Measurements from ENCODE around the gene ABCG2. TPM values are rescaled to one million over a fixed set of nuclear protein-coding genes. Genes with fewer than 3 reads are reported as not detected.

The ABCG2 gene
- total and polyA plus RNA-seq, 2 of the 8 experiments (the other 6 are each of a cell fraction or from before 2014, with no cell fraction given): 2.4 to 4.6 TPM

- Histone ChIP-seq H3K18ac (ENCODE audit: extremely low read depth, low read length) (no peak overlapping the region), H2BK5ac (ENCODE audit: low read depth, low read length) (no peak overlapping the region), H4K20me1 (replicated peaks in 1 of 2; ENCODE audit: control insufficient read depth in 1 of 2, insufficient read depth in 2 of 2, low read length in 2 of 2) (no peaks in the 10 kb centered on the region), H3K4me1 (replicated peaks in 1 of 4; ENCODE audit: control insufficient read depth in 3 of 4, insufficient read depth in 4 of 4, low read length in 3 of 4) (no peaks in the 10 kb centered on the region), H4K5ac (ENCODE audit: insufficient read length, low read depth, low read length) (no peak overlapping the region), H3K23ac (ENCODE audit: insufficient read length) (no peak overlapping the region), H3K9me3 (ENCODE audit: insufficient read depth in 2 of 2, low read depth in 1 of 2, low read length in 1 of 2) (no peaks in the 10 kb centered on the region), H2BK15ac (ENCODE audit: low read length) (no peak overlapping the region), H2AFZ (ENCODE audit: low read length) (no peak overlapping the region), H4K91ac (replicated peaks; ENCODE audit: insufficient read length, low read length) (no peak overlapping the region), H3K27me3 (replicated peaks in 1 of 4; ENCODE audit: control insufficient read depth in 3 of 4, extremely low read depth in 1 of 4, insufficient read depth in 3 of 4, low read length in 3 of 4) (peaks cover 0 to 1% (median 0%) of the 10 kb centered on the region in 4 experiments; a peak in 1 of 7 replicates), H3K79me1 (ENCODE audit: low read depth, low read length) (no peaks in the 10 kb centered on the region), H2BK12ac (ENCODE audit: low read depth, low read length) (no peak overlapping the region), H3K23me2 (ENCODE audit: low read depth, low read length) (no peaks in the 10 kb centered on the region), H3K4ac (replicated peaks; ENCODE audit: insufficient read length, low read depth, low read length) (no peak overlapping the region), H2BK120ac (replicated peaks; ENCODE audit: low read depth, low read length) (no peak overlapping the region), H3K14ac (ENCODE audit: insufficient read length) (no peak overlapping the region), H3K56ac (replicated peaks; ENCODE audit: insufficient read length, low read depth, low read length) (no peak overlapping the region), H3K27ac (ENCODE audit: low read depth, low read length) (no peak overlapping the region), H3K36me3 (ENCODE audit: control insufficient read depth in 2 of 4, insufficient read depth in 4 of 4, low read length in 3 of 4) (no peaks in the 10 kb centered on the region), H2AK5ac (ENCODE audit: low read depth, low read length) (no peak overlapping the region), H4K8ac (ENCODE audit: extremely low read depth, insufficient read depth, low read length) (no peak overlapping the region), H2BK20ac (ENCODE audit: low read length) (no peak overlapping the region), H3K4me3 (ENCODE audit: extremely low read depth in 1 of 4, insufficient read depth in 2 of 4, low read depth in 3 of 4, low read length in 4 of 4) (no peak overlapping the region), H3K9ac (replicated peaks in 1 of 4; ENCODE audit: extremely low read depth in 1 of 4, low read depth in 3 of 4, low read length in 3 of 4) (no peak overlapping the region), H3K4me2 (ENCODE audit: insufficient read depth in 1 of 2, low read depth in 2 of 2, low read length in 2 of 2) (no peak overlapping the region), H3K79me2 (ENCODE audit: control insufficient read depth in 1 of 2, insufficient read depth in 2 of 2, low read length in 2 of 2) (no peaks in the 10 kb centered on the region)
- 89% methylated on average over 4 of the region's 4 CpGs; no CpG with 5 or more reads in 1 of the 2 experiments for WGBS, 2 experiments (ENCODE audit: extremely low coverage in 1 of 2, insufficient coverage in 1 of 2, insufficient read length in 1 of 2, insufficient replicate concordance in 2 of 2, low coverage in 1 of 2, low lambda C conversion rate in 2 of 2, missing lambda C conversion rate in 1 of 2)
- ChIA-PET POLR2A (ENCODE audit: partially characterized antibody) (interaction anchor here (1.0 kb wide), 1 partner anchor 13 kb away, joined by 3 read pairs; no protein-coding TSS in a partner anchor), CTCF (ENCODE audit: partially characterized antibody) (interaction anchor here (0.5 to 2.4 kb wide), 4 partner anchors 10 to 451 kb away, joined by 3 to 7 read pairs (median 3); no protein-coding TSS in a partner anchor)
- no peak for DNase-seq (ENCODE audit: low read depth in 1 of 2, low spot score in 2 of 2)
- no peak for FAIRE-seq
- TF ChIP-seq MAX (IDR thresholded peaks at IDR 0.05): no peak
- no peak for TF ChIP-seq EZH2 (IDR thresholded peaks at IDR 0.05; ENCODE audit: low read depth, low read length, severe bottlenecking)
- no peak for TF ChIP-seq CTCF (IDR thresholded peaks at IDR 0.05; ENCODE audit: control extremely low read depth in 1 of 3, insufficient read depth in 1 of 3, low read depth in 1 of 3, low read length in 3 of 3)
- TF ChIP-seq KDM5A (IDR thresholded peaks at IDR 0.05; ENCODE audit: low read length): no peak
- TF ChIP-seq BACH1 (IDR thresholded peaks at IDR 0.05; ENCODE audit: low read length): no peak
- TF ChIP-seq BRCA1 (IDR thresholded peaks at IDR 0.05; ENCODE audit: low read depth, low read length): no peak
- no peak for TF ChIP-seq RFX5 (IDR thresholded peaks at IDR 0.05; ENCODE audit: borderline replicate concordance, low read depth, low read length)
- no peak for TF ChIP-seq JUND (IDR thresholded peaks at IDR 0.05; ENCODE audit: low read length)
These were observed 59.3 kb downstream of the ABCG2 start for GRCh38 chr4:88098993-88099752.
